ENCODE data around the gene VOPP1.

DNA sequence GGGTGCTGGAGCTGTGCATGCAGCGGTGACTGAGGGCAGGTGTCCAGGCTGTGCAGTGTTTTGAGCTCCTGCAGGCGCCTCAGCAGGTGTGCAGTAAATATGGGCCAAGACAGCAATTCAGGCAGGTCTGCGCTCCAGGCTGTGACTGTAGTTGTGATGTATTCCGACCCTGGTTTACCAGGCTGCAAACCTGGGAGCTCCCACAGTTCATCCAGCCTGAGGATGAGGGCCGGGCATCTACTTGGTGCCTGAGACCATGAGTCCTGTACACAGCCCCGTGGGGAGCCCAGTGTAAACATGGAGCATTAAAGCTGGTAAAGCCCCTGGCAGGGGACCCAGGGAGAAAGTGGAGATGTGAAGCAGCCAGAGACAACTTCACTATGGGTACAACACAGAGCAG is 82.8 kb downstream of the VOPP1 start:
- TF ChIP-seq, protein P1, sequence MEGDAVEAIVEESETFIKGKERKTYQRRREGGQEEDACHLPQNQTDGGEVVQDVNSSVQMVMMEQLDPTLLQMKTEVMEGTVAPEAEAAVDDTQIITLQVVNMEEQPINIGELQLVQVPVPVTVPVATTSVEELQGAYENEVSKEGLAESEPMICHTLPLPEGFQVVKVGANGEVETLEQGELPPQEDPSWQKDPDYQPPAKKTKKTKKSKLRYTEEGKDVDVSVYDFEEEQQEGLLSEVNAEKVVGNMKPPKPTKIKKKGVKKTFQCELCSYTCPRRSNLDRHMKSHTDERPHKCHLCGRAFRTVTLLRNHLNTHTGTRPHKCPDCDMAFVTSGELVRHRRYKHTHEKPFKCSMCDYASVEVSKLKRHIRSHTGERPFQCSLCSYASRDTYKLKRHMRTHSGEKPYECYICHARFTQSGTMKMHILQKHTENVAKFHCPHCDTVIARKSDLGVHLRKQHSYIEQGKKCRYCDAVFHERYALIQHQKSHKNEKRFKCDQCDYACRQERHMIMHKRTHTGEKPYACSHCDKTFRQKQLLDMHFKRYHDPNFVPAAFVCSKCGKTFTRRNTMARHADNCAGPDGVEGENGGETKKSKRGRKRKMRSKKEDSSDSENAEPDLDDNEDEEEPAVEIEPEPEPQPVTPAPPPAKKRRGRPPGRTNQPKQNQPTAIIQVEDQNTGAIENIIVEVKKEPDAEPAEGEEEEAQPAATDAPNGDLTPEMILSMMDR (IDR thresholded peaks at IDR 0.05) = no peak
- TF ChIP-seq POLR2A (IDR thresholded peaks at IDR 0.05) = no peak
